T-helper 1 cell treated with Interleukin-12 subunit alpha and Interleukin-12 subunit beta and Interleukin-4 antibody, amounts not matched to agents 30 μg/mL and 1 μg/mL, for 36 hours (primary cell): ENCODE data around the gene PTPRM.

Source experiments
- H3K27ac Mint-ChIP-seq: one replicate; pipeline ENCODE4 v1.8.0; 2021; ENCODE audit warnings: mild to moderate bottlenecking, mixed read lengths
- H3K27me3 Mint-ChIP-seq: one replicate; pipeline ENCODE4 v1.8.0; 2021; ENCODE audit warnings: low read depth, mixed read lengths
- H3K36me3 Mint-ChIP-seq: one replicate; pipeline ENCODE4 v1.8.0; 2021; ENCODE audit warnings: low read depth, mixed read lengths
- H3K4me1 Mint-ChIP-seq: one replicate; pipeline ENCODE4 v1.8.0; 2021; ENCODE audit warnings: low read depth, mixed read lengths
- H3K4me3 Mint-ChIP-seq: one replicate; pipeline ENCODE4 v1.8.0; 2021; ENCODE audit warnings: mild to moderate bottlenecking, moderate library complexity, mixed read lengths
- H3K9me3 Mint-ChIP-seq: one replicate; pipeline ENCODE4 v1.8.0; 2021; ENCODE audit warnings: mixed read lengths

Gene PTPRM

GRCh38 chr18:8288472-8289195 lies 721.5 kb downstream of the PTPRM start:
- Mint-ChIP-seq H3K27ac (no peak overlapping the region), H3K27me3 (no peaks in the 10 kb centered on the region), H3K9me3 (no peaks in the 10 kb centered on the region), H3K4me3 (no peak overlapping the region), H3K4me1 (no peaks in the 10 kb centered on the region), H3K36me3 (no peaks in the 10 kb centered on the region)

GRCh38 chr18:8290435-8290834 lies 723.3 kb downstream of the PTPRM start:
- H3K9me3 Mint-ChIP-seq, result no peaks in the 10 kb centered on the region

GRCh38 chr18:8290913-8291312 lies 723.8 kb downstream of the PTPRM start:
- no peaks in the 10 kb centered on the region for H3K27me3 Mint-ChIP-seq
- no peak overlapping the region for H3K27ac Mint-ChIP-seq
- H3K9me3 Mint-ChIP-seq, result no peaks in the 10 kb centered on the region
- no peak overlapping the region for H3K4me3 Mint-ChIP-seq
- H3K36me3 Mint-ChIP-seq, result no peaks in the 10 kb centered on the region
- no peaks in the 10 kb centered on the region for H3K4me1 Mint-ChIP-seq

More at GRCh38 chr18:8290435-8290834, 723.3 kb downstream of the PTPRM start:
- no peaks in the 10 kb centered on the region for H3K4me1 Mint-ChIP-seq
- no peak overlapping the region for H3K27ac Mint-ChIP-seq
- H3K36me3 Mint-ChIP-seq, result no peaks in the 10 kb centered on the region
- H3K4me3 Mint-ChIP-seq, result no peak overlapping the region
- H3K27me3 Mint-ChIP-seq, result no peaks in the 10 kb centered on the region

- Mint-ChIP-seq H3K4me1 (no peaks in the 10 kb centered on the region), H3K4me3 (no peak overlapping the region), H3K9me3 (no peaks in the 10 kb centered on the region), H3K27ac (no peak overlapping the region), H3K36me3 (no peaks in the 10 kb centered on the region), H3K27me3 (no peaks in the 10 kb centered on the region)
Observed at GRCh38 chr18:8293184-8293583, 726.1 kb downstream of the PTPRM start.

GRCh38 chr18:8296886-8297616 lies 729.9 kb downstream of the PTPRM start:
- Mint-ChIP-seq H3K27me3 (no peaks in the 10 kb centered on the region), H3K9me3 (no peaks in the 10 kb centered on the region), H3K4me1 (no peaks in the 10 kb centered on the region), H3K36me3 (no peaks in the 10 kb centered on the region), H3K27ac (no peak overlapping the region), H3K4me3 (no peak overlapping the region)

- Mint-ChIP-seq H3K27me3 (no peaks in the 10 kb centered on the region), H3K27ac (no peak overlapping the region), H3K4me1 (no peaks in the 10 kb centered on the region), H3K4me3 (no peak overlapping the region), H3K9me3 (no peaks in the 10 kb centered on the region), H3K36me3 (no peaks in the 10 kb centered on the region)
Observed at GRCh38 chr18:8298186-8298585, 731.1 kb downstream of the PTPRM start.

GRCh38 chr18:8299054-8299980 lies 732.2 kb downstream of the PTPRM start:
- no peaks in the 10 kb centered on the region for H3K9me3 Mint-ChIP-seq
- H3K27me3 Mint-ChIP-seq, result no peaks in the 10 kb centered on the region
- no peak overlapping the region for H3K27ac Mint-ChIP-seq
- H3K36me3 Mint-ChIP-seq, result no peaks in the 10 kb centered on the region
- no peaks in the 10 kb centered on the region for H3K4me1 Mint-ChIP-seq
- no peak overlapping the region for H3K4me3 Mint-ChIP-seq

- H3K27ac Mint-ChIP-seq, result no peak overlapping the region
- no peaks in the 10 kb centered on the region for H3K4me1 Mint-ChIP-seq
- H3K27me3 Mint-ChIP-seq, result no peaks in the 10 kb centered on the region
- H3K9me3 Mint-ChIP-seq, result no peaks in the 10 kb centered on the region
- no peaks in the 10 kb centered on the region for H3K36me3 Mint-ChIP-seq
- no peak overlapping the region for H3K4me3 Mint-ChIP-seq
Observed at GRCh38 chr18:8300751-8301410, 733.8 kb downstream of the PTPRM start.

- Mint-ChIP-seq H3K27ac (no peak overlapping the region), H3K4me3 (no peak overlapping the region), H3K27me3 (no peaks in the 10 kb centered on the region), H3K9me3 (no peaks in the 10 kb centered on the region), H3K36me3 (no peaks in the 10 kb centered on the region), H3K4me1 (no peaks in the 10 kb centered on the region)
Observed at GRCh38 chr18:8301427-8302172, 734.5 kb downstream of the PTPRM start.

- H3K27me3 Mint-ChIP-seq, result no peaks in the 10 kb centered on the region
- no peak overlapping the region for H3K27ac Mint-ChIP-seq
Observed at GRCh38 chr18:8303151-8303755, 736.1 kb downstream of the PTPRM start.

GRCh38 chr18:8307960-8308359 lies 740.8 kb downstream of the PTPRM start:
- H3K4me1 Mint-ChIP-seq, result no peaks in the 10 kb centered on the region
- H3K36me3 Mint-ChIP-seq, result no peaks in the 10 kb centered on the region
- no peaks in the 10 kb centered on the region for H3K27me3 Mint-ChIP-seq
- no peaks in the 10 kb centered on the region for H3K9me3 Mint-ChIP-seq
- H3K4me3 Mint-ChIP-seq, result no peak overlapping the region
- no peak overlapping the region for H3K27ac Mint-ChIP-seq

More at GRCh38 chr18:8303151-8303755, 736.1 kb downstream of the PTPRM start:
- Mint-ChIP-seq H3K4me3 (no peak overlapping the region), H3K9me3 (no peaks in the 10 kb centered on the region), H3K4me1 (no peaks in the 10 kb centered on the region), H3K36me3 (no peaks in the 10 kb centered on the region)

GRCh38 chr18:8313043-8313442 lies 745.9 kb downstream of the PTPRM start:
- Mint-ChIP-seq H3K27me3 (no peaks in the 10 kb centered on the region), H3K36me3 (no peaks in the 10 kb centered on the region), H3K9me3 (no peaks in the 10 kb centered on the region)

GRCh38 chr18:8314124-8314523 lies 747.0 kb downstream of the PTPRM start:
- no peaks in the 10 kb centered on the region for H3K27me3 Mint-ChIP-seq
- no peak overlapping the region for H3K27ac Mint-ChIP-seq
- no peaks in the 10 kb centered on the region for H3K4me1 Mint-ChIP-seq
- H3K4me3 Mint-ChIP-seq, result no peak overlapping the region
- no peaks in the 10 kb centered on the region for H3K9me3 Mint-ChIP-seq
- H3K36me3 Mint-ChIP-seq, result no peaks in the 10 kb centered on the region

More at GRCh38 chr18:8313043-8313442, 745.9 kb downstream of the PTPRM start:
- Mint-ChIP-seq H3K4me3 (no peak overlapping the region), H3K27ac (no peak overlapping the region), H3K4me1 (no peaks in the 10 kb centered on the region)
